Cardiac fibroblast (primary cell): ENCODE results near the gene CEACAM1.
"Not testable (repeated sequence)": the region's sequence is repeated elsewhere in the genome, so short reads cannot be mapped to it uniquely, and the experiment has no call there.

ENCODE experiments used
- DNase-seq, 2 donors: peaks; one replicate each; pipeline versions ENCODE4 v3.0.0 to v3.0.0-alpha.2; 2010; ENCODE audit warnings: low read depth in 2 of 2
- H3K4me3 ChIP-seq, 2 donors: replicated peaks in 1 of 2; 1 replicate in 1 of 2; 2 replicates in 1 of 2; pipeline ENCODE4 v1.5.1; 2011; ENCODE audit warnings: low read depth in 2 of 2, low read length in 2 of 2, mild to moderate bottlenecking in 2 of 2, moderate library complexity in 1 of 2
- CTCF ChIP-seq: IDR thresholded peaks from one replicate; pipeline ENCODE4 v1.5.1; 2011; ENCODE audit warnings: low read depth, mild to moderate bottlenecking, low read length, inconsistent platforms

CEACAM1 gene

GRCh38 chr19:42555317-42555716 is 27.0 kb upstream of the CEACAM1 start:
- no peak overlapping the region for H3K4me3 ChIP-seq
- no peak for DNase-seq
- no peak for TF ChIP-seq CTCF

- no peak for TF ChIP-seq CTCF
- DNase-seq = no peak
- no peak overlapping the region for H3K4me3 ChIP-seq
These were observed 25.8 kb upstream of the CEACAM1 start for GRCh38 chr19:42554046-42554575.

- H3K4me3 ChIP-seq = no peak overlapping the region
- no peak for TF ChIP-seq CTCF
- peak; percentile 56 to 78 for DNase-seq
These were observed 25.2 kb upstream of the CEACAM1 start for GRCh38 chr19:42553292-42554045.

GRCh38 chr19:42552086-42553065 is 24.1 kb upstream of the CEACAM1 start:
- TF ChIP-seq CTCF = no peak
- DNase-seq = no peak

GRCh38 chr19:42550521-42550920 is 22.2 kb upstream of the CEACAM1 start:
- DNase-seq, H3K4me3 ChIP-seq: not testable (repeated sequence)

More at GRCh38 chr19:42552086-42553065, 24.1 kb upstream of the CEACAM1 start:
- no peak overlapping the region for H3K4me3 ChIP-seq

- DNase-seq, H3K4me3 ChIP-seq: not testable (repeated sequence)
These were observed 20.8 kb upstream of the CEACAM1 start for GRCh38 chr19:42549067-42549466.

GRCh38 chr19:42548552-42548951 is 20.3 kb upstream of the CEACAM1 start:
- no peak overlapping the region for H3K4me3 ChIP-seq
- TF ChIP-seq CTCF = no peak
- no peak for DNase-seq
